Lower leg skin (tissue), 3 donors: ENCODE data around the gene HAPLN1.

Source experiments
- CTCF ChIP-seq, 3 donors: fragments of 450-650 bp; IDR thresholded peaks; one replicate each; pipeline ENCODE4 v1.5.1; 2016; ENCODE audit warnings: antibody characterized with exemption in 3 of 3, mild to moderate bottlenecking in 3 of 3, moderate library complexity in 2 of 3
- POLR2A ChIP-seq, 2 donors: fragments of 450-650 bp; IDR thresholded peaks; one replicate each; pipeline ENCODE4 v1.6.1; 2016 to 2017; ENCODE audit warnings: antibody characterized with exemption in 2 of 2, mild to moderate bottlenecking in 1 of 2, moderate library complexity in 1 of 2

GRCh38 chr5:83750749-83751148 is 30.1 kb upstream of the HAPLN1 start:
- TF ChIP-seq CTCF (IDR thresholded peaks at IDR 0.05), result no peak
- no peak for TF ChIP-seq POLR2A (IDR thresholded peaks at IDR 0.05)
